HCT116 (cell line): Measurements from ENCODE around the gene IL1R2. TPM values are rescaled to one million over a fixed set of nuclear protein-coding genes. Genes with fewer than 3 reads are reported as not detected.

ENCODE experiments used
- ATAC-seq: fragments of 200-7000 bp; cut with Tn5 transposase; 2 replicates; pipeline ENCODE4 v1.9.1; 2020; ENCODE audit warnings: mild to moderate bottlenecking, moderate library complexity
- BruUV-seq: library from RNA; stranded (reverse); fragments of 400-500 nt; replicated peaks from 2 replicates; lab custom pipeline; 2021; lab: Mats Ljungman, UMichigan
- CTCF ChIA-PET: fragments of 300-600 bp; sonication (Branson Sonifier 250); formaldehyde crosslinking; loops from one replicate; lab custom pipeline; 2021; ENCODE audit warnings: antibody characterized with exemption; lab: Charles Lee
- POLR2A ChIA-PET: fragments of 300-600, 350-600 bp; sonication (Branson Sonifier 250); formaldehyde crosslinking; loops from one replicate; lab custom pipeline; 2021; ENCODE audit warnings: antibody characterized with exemption; lab: Charles Lee
- RAD21 ChIA-PET, 2 experiments: fragments of 300-600 bp; sonication (Branson Sonifier 250); formaldehyde crosslinking; loops; one replicate each; lab custom pipeline; 2023; ENCODE audit warnings: low total read pairs in 2 of 2; ENCODE audit not compliant: uncharacterized antibody in 2 of 2, unreplicated experiment in 2 of 2, low non-redundant PET in 1 of 2; lab: Charles Lee
- DNase-seq: peaks from one replicate; pipeline ENCODE4 v3.0.0-alpha.2; 2010; ENCODE audit warnings: low read depth, low spot score
- H2AFZ ChIP-seq: fragments of 200-600 bp; shearing (Covaris generic), sonication (generic); 2 replicates; pipeline ENCODE4 v1.6.1; 2017; ENCODE audit warnings: low read depth, mixed run types, mixed read lengths, antibody characterized with exemption, low read length; ENCODE audit not compliant: poor library complexity, severe bottlenecking
- H3K27ac ChIP-seq: 2 replicates; pipeline ENCODE4 v1.5.1; 2012; ENCODE audit warnings: low read depth, low read length
- H3K27me3 ChIP-seq: fragments of 200-600 bp; sonication (generic); 2 replicates; pipeline ENCODE4 v1.6.1; 2016; ENCODE audit warnings: mixed run types, low read length, mixed read lengths; ENCODE audit not compliant: insufficient read depth
- H3K36me3 ChIP-seq, 2 experiments: fragments of 200-500 bp in 1 of 2; fragments of 200-600 bp in 1 of 2; sonication (Bioruptor generic) in 1 of 2; sonication (generic) in 1 of 2; 2 replicates each; pipeline versions ENCODE4 v1.5.1 to v1.6.1; 2014 to 2016; ENCODE audit warnings: low read length in 2 of 2, inconsistent platforms in 1 of 2, mixed read lengths in 1 of 2, mixed run types in 1 of 2; ENCODE audit not compliant: insufficient read depth in 2 of 2, control insufficient read depth in 1 of 2
- H3K4me1 ChIP-seq, 2 experiments: fragments of 200-600 bp in 1 of 2; sonication (generic) in 1 of 2; 2 replicates each; pipeline versions ENCODE4 v1.5.1 to v1.6.1; 2012 to 2017; ENCODE audit warnings: low read length in 2 of 2, inconsistent platforms in 1 of 2, mild to moderate bottlenecking in 1 of 2, mixed read lengths in 1 of 2, mixed run types in 1 of 2, moderate library complexity in 1 of 2; ENCODE audit not compliant: insufficient read depth in 2 of 2, control insufficient read depth in 1 of 2
- H3K4me2 ChIP-seq: fragments of 200-600 bp; sonication (generic); 2 replicates; pipeline ENCODE4 v1.6.1; 2017; ENCODE audit warnings: mixed run types, low read length, mixed read lengths
- H3K4me3 ChIP-seq, 2 experiments: fragments of 200-600 bp in 1 of 2; sonication (generic) in 1 of 2; replicated peaks in 1 of 2; 2 replicates each; pipeline ENCODE4 v1.5.1; 2011 to 2016; ENCODE audit warnings: low read length in 2 of 2, control low read depth in 1 of 2, low read depth in 1 of 2, mild to moderate bottlenecking in 1 of 2, mixed read lengths in 1 of 2, mixed run types in 1 of 2
- H3K79me2 ChIP-seq: fragments of 200-600 bp; sonication (generic); 2 replicates; pipeline ENCODE4 v1.6.1; 2017; ENCODE audit warnings: mild to moderate bottlenecking, mixed run types, low read length, moderate library complexity, mixed read lengths; ENCODE audit not compliant: insufficient read depth
- H3K9ac ChIP-seq: fragments of 200-600 bp; sonication (generic); 2 replicates; pipeline ENCODE4 v1.6.1; 2016; ENCODE audit warnings: low read length, mixed read lengths
- H3K9me2 ChIP-seq: fragments of 200-600 bp; sonication (generic), shearing (Covaris generic); 2 replicates; pipeline ENCODE4 v1.6.1; 2017; ENCODE audit warnings: mixed run types, mild to moderate bottlenecking, moderate library complexity; ENCODE audit not compliant: insufficient read depth
- H3K9me3 ChIP-seq, 2 experiments: fragments of 200-500 bp in 1 of 2; fragments of 200-600 bp in 1 of 2; sonication (Bioruptor generic) in 1 of 2; sonication (generic) in 1 of 2; 2 replicates each; pipeline ENCODE4 v1.6.1; 2014 to 2017; ENCODE audit warnings: low read length in 2 of 2, mixed read lengths in 2 of 2, inconsistent platforms in 1 of 2, low read depth in 1 of 2, mild to moderate bottlenecking in 1 of 2, mixed run types in 1 of 2, moderate library complexity in 1 of 2; ENCODE audit not compliant: control insufficient read depth in 1 of 2, insufficient read depth in 1 of 2
- H4K20me1 ChIP-seq: fragments of 200-600 bp; sonication (generic), shearing (Covaris generic); 2 replicates; pipeline ENCODE4 v1.6.1; 2017; ENCODE audit warnings: mixed run types, mild to moderate bottlenecking, moderate library complexity; ENCODE audit not compliant: insufficient read depth
- CEBPB ChIP-seq: IDR thresholded peaks from 2 replicates; pipeline ENCODE4 v1.6.1; 2012; ENCODE audit warnings: low read depth
- EGR1 ChIP-seq: IDR thresholded peaks from 2 replicates; pipeline ENCODE4 v1.6.1; 2012; ENCODE audit warnings: low read depth
- ELF1 ChIP-seq: IDR thresholded peaks from 2 replicates; pipeline ENCODE4 v1.6.1; 2012; ENCODE audit warnings: low read depth, borderline replicate concordance
- EZH2 ChIP-seq: fragments of 200-600 bp; sonication (generic); IDR thresholded peaks from 2 replicates; pipeline ENCODE4 v1.6.1; 2017; ENCODE audit warnings: antibody characterized with exemption, mixed run types
- FOSL1 ChIP-seq: IDR thresholded peaks from 2 replicates; pipeline ENCODE4 v1.6.1; 2012; ENCODE audit warnings: low read depth
- JUND ChIP-seq: IDR thresholded peaks from 2 replicates; pipeline ENCODE4 v1.6.1; 2012
- MAX ChIP-seq: IDR thresholded peaks from 2 replicates; pipeline ENCODE4 v1.6.1; 2012
- POLR2A ChIP-seq: IDR thresholded peaks from 2 replicates; pipeline ENCODE4 v1.7.0; 2011; ENCODE audit warnings: borderline replicate concordance; ENCODE audit not compliant: insufficient read depth, insufficient read length; ENCODE audit errors: extremely low read depth
- POLR2AphosphoS5 ChIP-seq: IDR thresholded peaks from 2 replicates; pipeline ENCODE4 v1.6.1; 2011; ENCODE audit warnings: mild to moderate bottlenecking, low read depth, low read length, moderate library complexity
- RAD21 ChIP-seq: IDR thresholded peaks from 2 replicates; pipeline ENCODE4 v1.6.1; 2012; ENCODE audit warnings: low read depth, mild to moderate bottlenecking
- SIN3A ChIP-seq: IDR thresholded peaks from 2 replicates; pipeline ENCODE4 v1.6.1; 2012; ENCODE audit warnings: low read depth
- SP1 ChIP-seq: IDR thresholded peaks from 2 replicates; pipeline ENCODE4 v1.6.1; 2012; ENCODE audit warnings: low read depth
- SRF ChIP-seq: IDR thresholded peaks from 2 replicates; pipeline ENCODE4 v1.6.1; 2012; ENCODE audit warnings: low read depth
- TCF7L2 ChIP-seq: IDR thresholded peaks from 2 replicates; pipeline ENCODE4 v1.7.0; 2011; ENCODE audit warnings: borderline replicate concordance, inconsistent platforms; ENCODE audit not compliant: insufficient read depth, insufficient read length; ENCODE audit errors: extremely low read depth
- YY1 ChIP-seq: IDR thresholded peaks from 2 replicates; pipeline ENCODE4 v1.6.1; 2011; ENCODE audit warnings: low read length, low read depth, moderate library complexity, mild to moderate bottlenecking; ENCODE audit not compliant: insufficient replicate concordance; ENCODE audit errors: extremely low read depth
- ZNF274 ChIP-seq: fragments of 200-500 bp; sonication (Bioruptor generic); IDR thresholded peaks from 2 replicates; pipeline ENCODE4 v1.6.1; 2014; ENCODE audit warnings: mild to moderate bottlenecking, low read depth, low read length, inconsistent platforms
- intact Hi-C: fragments of 100-400 bp; cut with micrococcal nuclease; formaldehyde crosslinking; loops from 2 replicates; pipeline ENCODE4 v1.10.0; 2022
- total RNA-seq: library from RNA; stranded (reverse); gene quantifications from one replicate; pipeline ENCODE4 v1.2.1, GENCODE V29; 2021; ENCODE audit not compliant: unreplicated experiment
- TF ChIP-seq, protein P1 (sequence below): IDR thresholded peaks from 2 replicates; pipeline ENCODE4 v1.6.1; 2011; ENCODE audit warnings: mild to moderate bottlenecking, low read length, moderate library complexity; ENCODE audit not compliant: insufficient replicate concordance; ENCODE audit errors: extremely low read depth
- TF ChIP-seq, protein P2 (sequence below): IDR thresholded peaks from 2 replicates; pipeline ENCODE4 v1.6.1; 2012

Gene IL1R2
- total RNA-seq, 1 experiment from 2014 or later: 0.52 TPM

- BruUV-seq: no TSS peak
- Histone ChIP-seq H3K27me3 (no peaks in the 10 kb centered on the region), H3K79me2 (no peaks in the 10 kb centered on the region), H3K9ac (no peak overlapping the region), H3K4me3 (no peak overlapping the region), H3K9me3 (no peaks in the 10 kb centered on the region), H3K27ac (no peak overlapping the region), H3K36me3 (no peaks in the 10 kb centered on the region), H3K4me1 (no peaks in the 10 kb centered on the region), H3K9me2 (no peaks in the 10 kb centered on the region), H2AFZ (no peak overlapping the region), H4K20me1 (no peaks in the 10 kb centered on the region), H3K4me2 (no peak overlapping the region)
- RAD21 ChIA-PET: no interaction called here
- TF ChIP-seq MAX (no peak), SRF (no peak), ZNF274 (no peak), RAD21 (no peak), SP1 (no peak), POLR2A (no peak), EGR1 (no peak), TCF7L2 (no peak), POLR2AphosphoS5 (no peak), EZH2 (no peak), CEBPB (no peak), SIN3A (no peak), JUND (no peak), YY1 (no peak), FOSL1 (no peak), ELF1 (no peak)
- TF ChIP-seq, protein P1, sequence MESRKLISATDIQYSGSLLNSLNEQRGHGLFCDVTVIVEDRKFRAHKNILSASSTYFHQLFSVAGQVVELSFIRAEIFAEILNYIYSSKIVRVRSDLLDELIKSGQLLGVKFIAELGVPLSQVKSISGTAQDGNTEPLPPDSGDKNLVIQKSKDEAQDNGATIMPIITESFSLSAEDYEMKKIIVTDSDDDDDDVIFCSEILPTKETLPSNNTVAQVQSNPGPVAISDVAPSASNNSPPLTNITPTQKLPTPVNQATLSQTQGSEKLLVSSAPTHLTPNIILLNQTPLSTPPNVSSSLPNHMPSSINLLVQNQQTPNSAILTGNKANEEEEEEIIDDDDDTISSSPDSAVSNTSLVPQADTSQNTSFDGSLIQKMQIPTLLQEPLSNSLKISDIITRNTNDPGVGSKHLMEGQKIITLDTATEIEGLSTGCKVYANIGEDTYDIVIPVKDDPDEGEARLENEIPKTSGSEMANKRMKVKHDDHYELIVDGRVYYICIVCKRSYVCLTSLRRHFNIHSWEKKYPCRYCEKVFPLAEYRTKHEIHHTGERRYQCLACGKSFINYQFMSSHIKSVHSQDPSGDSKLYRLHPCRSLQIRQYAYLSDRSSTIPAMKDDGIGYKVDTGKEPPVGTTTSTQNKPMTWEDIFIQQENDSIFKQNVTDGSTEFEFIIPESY: no peak
- TF ChIP-seq, protein P2, sequence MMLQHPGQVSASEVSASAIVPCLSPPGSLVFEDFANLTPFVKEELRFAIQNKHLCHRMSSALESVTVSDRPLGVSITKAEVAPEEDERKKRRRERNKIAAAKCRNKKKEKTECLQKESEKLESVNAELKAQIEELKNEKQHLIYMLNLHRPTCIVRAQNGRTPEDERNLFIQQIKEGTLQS: no peak
- DNase-seq (no peak), ATAC-seq (no peak)
- intact Hi-C loops: no loop called here
- CTCF ChIA-PET: no interaction called here
- POLR2A ChIA-PET: no interaction called here
These were observed 17.1 kb upstream of the IL1R2 start for GRCh38 chr2:101974663-101975062.
